ENCODE data around the gene TESMIN.

TESMIN gene

DNA sequence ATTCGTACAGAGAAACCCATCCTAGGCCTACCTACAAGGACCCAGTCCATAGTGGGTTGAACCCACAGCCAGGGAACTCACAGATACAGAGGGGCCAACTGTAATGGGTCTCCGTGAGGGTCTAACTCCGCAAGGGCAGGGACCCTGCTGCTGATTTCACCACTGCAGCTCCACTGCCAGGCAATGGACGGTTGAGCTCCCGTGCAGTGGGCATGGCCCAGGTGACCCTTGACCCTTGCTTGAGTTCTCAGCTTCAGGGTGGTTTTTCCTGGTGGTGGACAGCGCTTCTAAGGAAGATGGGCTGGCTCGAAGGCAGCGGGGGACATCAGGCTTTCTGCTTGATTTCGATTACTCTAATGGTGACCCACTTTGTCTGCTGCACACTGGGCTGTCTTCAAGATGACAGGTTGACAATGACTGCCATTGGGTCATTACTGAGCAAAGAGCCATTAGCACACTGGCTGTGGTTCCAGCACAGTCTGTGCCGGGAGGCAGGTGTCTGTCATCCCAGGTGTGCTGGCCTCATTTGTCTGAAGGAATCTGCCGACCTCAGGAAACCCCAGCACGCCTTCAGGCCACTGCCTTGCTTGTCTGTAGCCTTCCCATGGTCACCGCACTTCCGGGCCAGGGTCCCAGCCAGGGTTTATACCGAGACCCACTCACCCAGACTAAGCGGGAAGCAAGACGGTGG is 70.6 kb downstream of the TESMIN start:
- no peak for DNase-seq

GRCh38 chr11:68678031-68678441 is 73.3 kb downstream of the TESMIN start:
- no peak for DNase-seq

GRCh38 chr11:68677432-68677831 is 73.9 kb downstream of the TESMIN start:
- no peak for DNase-seq

- DNase-seq: no peak
These were observed 76.9 kb downstream of the TESMIN start for GRCh38 chr11:68674461-68674860.

- no peak for DNase-seq
These were observed 77.3 kb downstream of the TESMIN start for GRCh38 chr11:68673991-68674390.

- no peak for DNase-seq
These were observed 77.9 kb downstream of the TESMIN start for GRCh38 chr11:68673306-68673945.

DNA sequence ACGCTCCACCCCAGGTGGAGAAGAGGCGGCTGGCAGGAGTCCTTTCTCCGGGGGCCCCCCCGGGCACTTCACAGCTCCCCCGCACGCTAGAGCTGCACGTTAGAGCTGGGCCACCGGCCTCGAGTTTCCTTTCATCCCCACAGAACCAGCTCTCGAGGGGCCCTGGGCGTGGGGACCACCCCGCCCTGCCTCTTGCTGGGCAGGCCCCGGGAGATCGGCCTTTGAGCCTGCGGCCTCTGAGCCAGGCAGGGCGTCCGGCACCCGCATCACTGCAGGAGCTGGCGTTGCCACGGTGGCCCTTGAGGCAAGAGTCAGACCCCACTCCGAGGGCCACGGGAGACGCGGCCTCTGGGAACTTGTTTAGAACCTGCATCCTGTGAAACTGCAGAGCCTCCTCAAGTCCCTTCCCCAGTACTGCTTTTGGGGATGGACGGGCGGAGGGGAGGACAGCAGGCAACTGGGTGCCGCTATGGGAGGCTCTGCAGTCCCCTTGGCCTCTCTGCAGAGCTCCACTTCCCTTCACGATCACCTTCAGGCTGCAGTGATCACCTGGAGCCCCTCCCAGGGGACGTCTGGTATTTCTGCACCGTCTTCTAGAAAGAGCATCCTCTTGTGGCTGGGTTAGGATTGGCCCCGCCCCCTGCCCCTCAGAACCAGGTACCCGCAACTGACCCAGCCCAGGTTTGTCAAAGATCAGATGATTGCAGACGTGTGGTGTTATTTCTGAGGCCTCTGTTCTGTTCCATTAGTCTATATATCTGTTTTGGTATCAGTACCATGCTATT is 80.9 kb downstream of the TESMIN start:
- DNase-seq: no peak

DNA sequence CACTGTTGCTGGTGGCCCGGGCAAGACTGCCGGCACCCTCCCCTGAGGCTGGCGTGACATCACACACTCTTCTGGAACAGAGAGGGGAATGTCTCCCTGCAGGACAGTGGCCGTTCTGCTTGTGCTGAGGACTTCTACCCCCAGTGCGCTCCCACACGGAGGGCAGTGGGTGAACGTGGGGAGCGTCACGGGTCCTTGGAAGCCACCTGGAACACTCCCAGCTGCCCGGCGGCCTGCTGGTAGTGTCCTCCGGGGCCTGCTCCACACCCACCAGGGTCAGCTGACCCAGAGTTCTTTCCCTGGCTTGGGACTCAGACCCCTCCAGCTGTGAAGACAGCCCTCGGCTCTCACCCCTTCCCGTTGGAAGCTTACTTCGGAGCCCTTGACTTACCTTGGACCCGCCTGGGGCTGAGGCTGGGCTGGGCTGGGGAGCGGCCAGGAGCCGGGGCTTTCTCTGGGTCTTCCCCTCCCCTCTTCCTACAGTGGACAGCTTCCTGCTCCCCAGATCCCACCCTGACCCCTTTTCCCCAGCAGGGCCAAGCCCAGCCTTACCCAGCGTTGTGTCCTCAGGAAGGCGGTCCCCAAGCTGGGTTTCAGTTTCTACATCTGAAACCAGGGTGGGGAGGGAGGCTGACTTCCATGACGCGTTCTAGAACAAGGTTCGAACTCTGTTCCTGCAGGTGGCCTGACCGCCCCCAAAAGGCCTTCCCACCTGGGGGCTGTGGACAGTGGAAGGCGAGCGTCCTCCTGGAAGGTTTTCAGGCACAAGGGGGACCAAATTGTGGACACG is 81.8 kb downstream of the TESMIN start:
- no peak for DNase-seq

- DNase-seq: no peak
These were observed 83.5 kb downstream of the TESMIN start for GRCh38 chr11:68667511-68668500.

DNA sequence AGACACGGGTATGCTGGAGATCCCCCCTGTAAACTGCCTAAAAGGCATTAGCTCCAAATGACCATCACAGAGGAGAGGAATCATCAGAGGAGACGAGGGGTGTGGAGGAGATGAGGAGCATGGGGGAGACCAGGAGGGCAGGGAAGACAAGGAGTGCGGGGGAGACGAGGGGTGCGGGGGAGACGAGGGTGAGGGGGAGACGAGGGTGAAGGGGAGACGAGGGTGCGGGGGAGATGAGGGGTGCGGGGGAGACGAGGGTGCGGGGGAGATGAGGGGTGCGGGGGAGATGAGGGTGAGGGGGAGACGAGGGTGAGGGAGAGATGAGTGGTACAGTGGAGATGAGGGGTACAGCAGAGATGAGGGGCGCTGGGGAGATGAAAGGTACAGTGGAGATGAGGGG is 84.5 kb downstream of the TESMIN start:
- DNase-seq: no peak

DNA sequence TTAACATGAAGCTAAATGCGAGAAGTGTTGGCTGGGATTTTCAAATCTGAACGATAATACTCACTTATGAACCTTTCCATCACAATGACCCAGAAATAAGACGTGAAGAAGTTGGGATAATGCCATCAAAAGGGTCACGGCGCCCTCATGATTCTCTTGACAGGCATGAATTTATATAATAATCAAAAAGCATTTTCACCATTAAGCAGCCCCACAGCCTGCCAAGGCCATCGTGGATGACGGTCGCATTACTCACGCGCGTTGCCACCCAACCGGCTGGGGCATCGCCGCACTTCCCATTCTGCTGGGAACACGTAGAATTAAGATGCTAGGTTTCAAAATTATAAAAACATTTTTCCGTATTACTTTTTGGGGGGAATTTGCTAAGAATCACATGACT is 85.9 kb downstream of the TESMIN start:
- no peak for DNase-seq

- no peak for DNase-seq
These were observed 86.4 kb downstream of the TESMIN start for GRCh38 chr11:68664906-68665305.

- DNase-seq: no peak
These were observed 87.2 kb downstream of the TESMIN start for GRCh38 chr11:68664141-68664540.

- no peak for DNase-seq
These were observed 87.8 kb downstream of the TESMIN start for GRCh38 chr11:68663482-68664010.

- no peak for DNase-seq
These were observed 89.4 kb downstream of the TESMIN start for GRCh38 chr11:68661697-68662603.

- DNase-seq: no peak
These were observed 90.3 kb downstream of the TESMIN start for GRCh38 chr11:68661014-68661413.

GRCh38 chr11:68660066-68660810 is 91.1 kb downstream of the TESMIN start:
- no peak for DNase-seq

GRCh38 chr11:68659158-68659921 is 92.0 kb downstream of the TESMIN start:
- DNase-seq: no peak

DNA sequence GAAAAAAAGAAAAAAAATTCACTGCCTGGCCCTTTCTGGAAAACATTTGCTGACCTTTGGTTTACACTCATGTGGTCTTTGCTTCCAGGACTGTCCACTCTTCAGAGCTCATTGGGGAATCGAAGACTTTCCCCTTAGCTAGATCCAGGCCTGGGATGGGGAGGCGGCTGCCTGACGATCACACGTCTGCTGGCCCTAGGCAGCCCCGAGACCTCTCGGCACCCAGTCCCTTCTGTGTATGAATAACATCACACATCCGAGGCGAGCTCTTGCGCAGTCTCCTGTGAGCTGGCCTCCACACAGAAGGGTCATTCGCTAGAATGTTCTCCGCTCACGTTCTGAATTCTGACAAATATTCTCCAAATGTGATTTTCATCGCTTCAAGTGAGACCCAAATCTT is 92.7 kb downstream of the TESMIN start:
- DNase-seq: no peak
